NT2/D1 (cell line): ENCODE data around the gene ADAMTS2.

Experiments
- YY1 ChIP-seq: IDR thresholded peaks from 2 replicates; pipeline ENCODE4 v1.6.1; 2011; ENCODE audit not compliant: insufficient read length, insufficient read depth
- ZNF274 ChIP-seq: IDR thresholded peaks from 2 replicates; pipeline ENCODE4 v1.6.1; 2011; ENCODE audit warnings: mild to moderate bottlenecking, low read depth, low read length

DNA sequence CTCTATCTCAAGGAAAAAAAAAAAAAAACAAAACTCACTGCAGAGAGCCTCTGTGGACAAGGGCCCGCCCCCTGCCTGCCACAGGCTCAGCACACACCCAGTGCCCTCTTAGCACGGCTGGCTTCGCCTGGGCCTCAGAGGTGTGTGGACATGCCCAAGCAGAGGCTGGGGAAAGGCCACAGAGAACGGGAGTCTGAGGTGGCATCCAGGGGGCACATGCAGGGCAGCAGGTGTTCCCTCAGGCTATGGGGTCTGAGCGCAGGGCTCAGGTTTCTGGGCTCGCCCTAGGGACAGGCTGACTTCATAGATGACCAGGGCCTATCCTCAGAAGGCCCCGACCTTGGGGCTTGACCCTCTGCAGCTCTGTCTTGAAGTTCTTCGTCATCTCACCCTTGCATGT is 146.4 kb downstream of the ADAMTS2 start:
- TF ChIP-seq ZNF274 (no peak), YY1 (no peak)
